ENCODE data around the gene NUBPL.
"Not testable (repeated sequence)": the region's sequence is repeated elsewhere in the genome, so short reads cannot be mapped to it uniquely, and the experiment has no call there.

The NUBPL gene

GRCh38 chr14:31578792-31579501 lies 17.7 kb downstream of the NUBPL start:
- no peak for DNase-seq

GRCh38 chr14:31580234-31580633 lies 19.0 kb downstream of the NUBPL start:
- no peak for DNase-seq

GRCh38 chr14:31582286-31582691 lies 21.1 kb downstream of the NUBPL start:
- no peak for DNase-seq

- DNase-seq = no peak
Measured at GRCh38 chr14:31582836-31583452, 21.7 kb downstream of the NUBPL start.

- DNase-seq = no peak
Measured at GRCh38 chr14:31590206-31590605, 29.0 kb downstream of the NUBPL start.

GRCh38 chr14:31592122-31592521 lies 30.9 kb downstream of the NUBPL start:
- no peak for DNase-seq

GRCh38 chr14:31592631-31593030 lies 31.4 kb downstream of the NUBPL start:
- DNase-seq = no peak

- DNase-seq = no peak
Measured at GRCh38 chr14:31596342-31597095, 35.3 kb downstream of the NUBPL start.

- no peak for DNase-seq
Measured at GRCh38 chr14:31605702-31606101, 44.5 kb downstream of the NUBPL start.

- DNase-seq = no peak
Measured at GRCh38 chr14:31611778-31612433, 50.7 kb downstream of the NUBPL start.

- DNase-seq = no peak
Measured at GRCh38 chr14:31613188-31613587, 52.0 kb downstream of the NUBPL start.

- not testable (repeated sequence) for DNase-seq
Measured at GRCh38 chr14:31618884-31619283, 57.7 kb downstream of the NUBPL start.

- DNase-seq = no peak
Measured at GRCh38 chr14:31619440-31619839, 58.2 kb downstream of the NUBPL start.

- not testable (repeated sequence) for DNase-seq
Measured at GRCh38 chr14:31620898-31621297, 59.7 kb downstream of the NUBPL start.

- no peak for DNase-seq
Measured at GRCh38 chr14:31622060-31622459, 60.9 kb downstream of the NUBPL start.

- DNase-seq = not testable (repeated sequence)
Measured at GRCh38 chr14:31652900-31653299, 91.7 kb downstream of the NUBPL start.

- no peak for DNase-seq
Measured at GRCh38 chr14:31657917-31658316, 96.7 kb downstream of the NUBPL start.

- no peak for DNase-seq
Measured at GRCh38 chr14:31659278-31659677, 98.1 kb downstream of the NUBPL start.

GRCh38 chr14:31660191-31660590 lies 99.0 kb downstream of the NUBPL start:
- DNase-seq = no peak

- DNase-seq = no peak
Measured at GRCh38 chr14:31660728-31661127, 99.5 kb downstream of the NUBPL start.

GRCh38 chr14:31668348-31668747 lies 107.1 kb downstream of the NUBPL start:
- DNase-seq = no peak

- DNase-seq = no peak
Measured at GRCh38 chr14:31672709-31673108, 111.5 kb downstream of the NUBPL start.

- no peak for DNase-seq
Measured at GRCh38 chr14:31677052-31677451, 115.8 kb downstream of the NUBPL start.
